Medulla oblongata (tissue), 1 donor: ENCODE data around the gene HIVEP3.

Source experiments
- DNase-seq: peaks from one replicate; pipeline ENCODE4 v3.0.0-alpha.2; 2015; ENCODE audit errors: extremely low spot score

HIVEP3 gene

DNA sequence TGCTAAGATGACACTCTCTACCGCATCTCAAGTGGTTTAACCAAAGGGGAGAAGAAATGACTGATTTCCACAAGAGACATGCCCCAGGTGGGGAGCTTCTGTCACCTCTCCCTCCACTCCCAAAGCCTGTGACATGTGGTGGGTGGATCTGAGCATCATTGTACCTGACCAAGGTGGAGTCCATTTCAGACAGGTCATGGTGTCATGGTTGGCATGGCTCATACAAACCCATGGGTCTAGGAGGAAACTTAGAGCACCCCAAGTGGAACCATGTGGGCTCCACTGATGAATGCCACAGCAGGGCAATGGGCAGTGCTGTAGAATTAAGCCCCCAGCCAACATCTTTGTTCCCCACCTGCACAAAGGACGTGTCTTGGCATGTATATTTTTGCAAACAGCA is 302.7 kb downstream of the HIVEP3 start:
- no peak for DNase-seq

DNA sequence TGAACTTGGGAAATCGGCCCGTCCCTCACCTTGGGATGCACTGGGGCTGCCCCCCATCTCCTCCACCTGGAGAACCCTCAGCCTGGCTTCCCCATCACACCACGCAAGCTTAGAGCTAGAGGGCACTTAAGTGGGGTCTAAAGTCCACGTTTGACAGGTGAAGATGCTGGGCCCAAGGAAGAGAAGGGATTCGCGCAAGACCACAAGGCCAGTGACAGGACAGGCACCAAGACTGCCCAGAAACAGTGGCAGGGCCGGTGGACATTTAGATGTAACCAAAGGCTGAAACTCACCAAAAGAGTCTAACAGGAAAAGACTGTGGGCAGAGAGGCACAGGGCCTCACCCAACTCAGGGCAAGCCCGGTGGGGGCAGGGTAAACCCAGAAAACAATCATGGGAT is 303.4 kb downstream of the HIVEP3 start:
- no peak for DNase-seq

DNA sequence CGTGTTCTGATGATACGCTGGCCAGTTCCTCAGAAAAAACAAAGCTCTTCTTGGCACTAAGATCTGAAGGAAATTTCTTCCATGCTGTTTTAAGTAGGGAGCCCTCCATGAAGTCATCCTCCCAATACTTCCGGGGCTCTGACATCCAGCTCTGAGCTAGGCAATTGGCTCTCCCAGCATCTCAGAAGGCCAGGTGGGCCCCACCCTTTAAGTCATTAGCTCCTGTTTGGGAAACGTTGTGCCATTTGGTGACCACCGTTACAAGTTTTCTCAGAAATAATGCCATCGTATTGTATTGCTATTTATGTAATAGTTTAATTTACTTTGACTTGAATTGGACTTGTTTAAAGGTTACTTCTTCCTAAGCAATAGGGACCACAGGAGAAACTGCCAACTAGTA is 303.9 kb downstream of the HIVEP3 start:
- DNase-seq, result no peak

DNA sequence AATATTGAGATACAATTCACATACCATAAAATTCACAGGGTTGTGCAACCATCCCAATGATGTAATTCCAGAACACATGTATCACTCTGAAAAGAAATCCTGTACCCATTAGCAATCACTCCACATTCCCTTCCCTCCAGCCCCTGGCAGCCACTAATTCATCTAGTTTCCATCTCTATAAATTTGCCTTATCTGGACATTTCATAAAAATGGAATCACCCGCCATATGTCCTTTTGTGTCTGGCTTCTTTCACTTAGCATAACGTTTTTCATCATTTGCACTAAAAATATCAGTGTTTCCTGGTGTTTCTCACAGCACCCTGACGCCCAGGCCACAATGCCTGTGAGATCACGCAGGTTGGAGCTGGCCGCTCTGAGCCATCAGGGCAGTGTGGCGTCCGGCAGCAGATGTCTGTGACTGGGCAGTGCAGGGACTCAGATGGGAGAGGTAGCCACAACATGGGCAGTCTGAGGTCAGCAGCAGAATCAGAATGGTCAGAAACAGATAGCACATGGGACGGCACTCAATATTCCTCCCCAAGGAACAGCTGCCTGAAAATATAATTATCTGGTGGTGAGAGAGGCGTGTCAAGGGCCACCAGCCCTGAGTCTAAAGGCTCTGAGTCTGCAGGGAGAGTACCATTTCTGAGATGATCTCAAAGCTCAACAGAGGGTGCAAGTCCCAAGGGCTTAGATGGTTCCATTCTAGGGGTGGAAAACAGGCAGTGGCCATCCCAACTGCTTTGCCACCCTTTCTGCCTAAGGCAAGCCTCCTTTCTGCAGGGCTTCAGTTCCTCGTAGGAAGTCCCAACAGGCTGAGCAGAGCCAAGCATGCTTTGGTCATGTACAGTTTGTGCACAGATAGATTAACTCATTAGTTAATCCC is 304.8 kb downstream of the HIVEP3 start:
- no peak for DNase-seq

DNA sequence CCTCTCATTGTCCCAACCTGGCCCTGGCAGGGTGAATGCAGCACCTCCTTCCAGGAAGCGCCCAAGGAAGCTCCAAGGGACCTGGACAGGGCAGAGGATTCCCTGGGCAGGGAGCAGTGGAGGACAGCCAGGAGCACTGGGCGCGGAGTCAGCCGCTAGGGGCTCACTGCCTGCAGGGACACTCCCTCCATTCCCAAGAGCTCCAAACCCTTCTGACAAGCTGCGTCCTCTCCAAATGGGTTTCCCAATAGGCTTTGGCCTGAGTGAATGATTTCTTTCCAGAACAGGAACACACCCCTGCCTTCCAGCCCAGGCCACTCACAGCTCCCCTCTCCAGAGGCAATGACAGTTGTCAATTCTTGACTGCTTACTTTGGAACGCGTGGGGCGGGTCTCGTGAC is 305.8 kb downstream of the HIVEP3 start:
- DNase-seq, result no peak

DNA sequence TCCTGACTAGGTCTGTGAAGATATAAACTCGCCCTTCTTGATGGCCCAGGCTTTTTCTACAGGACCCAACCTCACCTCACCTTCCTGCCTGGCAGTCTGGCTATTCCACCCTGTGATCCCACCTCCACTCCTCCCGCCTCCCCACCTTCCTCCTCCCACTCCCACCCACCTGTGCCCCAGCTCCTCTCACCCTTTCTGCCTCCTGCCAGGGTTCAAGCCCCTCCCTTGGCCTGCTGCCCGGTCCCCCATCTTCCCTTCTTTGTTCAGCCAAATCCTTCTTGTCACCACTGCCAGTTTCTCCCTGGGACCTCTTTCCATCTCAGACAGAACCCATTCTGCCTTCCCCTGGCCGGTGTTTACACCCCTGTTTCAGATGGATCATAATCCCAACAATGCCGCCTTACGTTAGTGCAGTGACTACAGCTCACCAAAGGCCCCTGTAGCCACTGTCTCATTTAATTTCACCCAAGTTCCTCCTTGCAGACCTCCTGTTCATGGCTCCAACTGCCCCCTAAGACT is 306.7 kb downstream of the HIVEP3 start:
- DNase-seq, result no peak

DNA sequence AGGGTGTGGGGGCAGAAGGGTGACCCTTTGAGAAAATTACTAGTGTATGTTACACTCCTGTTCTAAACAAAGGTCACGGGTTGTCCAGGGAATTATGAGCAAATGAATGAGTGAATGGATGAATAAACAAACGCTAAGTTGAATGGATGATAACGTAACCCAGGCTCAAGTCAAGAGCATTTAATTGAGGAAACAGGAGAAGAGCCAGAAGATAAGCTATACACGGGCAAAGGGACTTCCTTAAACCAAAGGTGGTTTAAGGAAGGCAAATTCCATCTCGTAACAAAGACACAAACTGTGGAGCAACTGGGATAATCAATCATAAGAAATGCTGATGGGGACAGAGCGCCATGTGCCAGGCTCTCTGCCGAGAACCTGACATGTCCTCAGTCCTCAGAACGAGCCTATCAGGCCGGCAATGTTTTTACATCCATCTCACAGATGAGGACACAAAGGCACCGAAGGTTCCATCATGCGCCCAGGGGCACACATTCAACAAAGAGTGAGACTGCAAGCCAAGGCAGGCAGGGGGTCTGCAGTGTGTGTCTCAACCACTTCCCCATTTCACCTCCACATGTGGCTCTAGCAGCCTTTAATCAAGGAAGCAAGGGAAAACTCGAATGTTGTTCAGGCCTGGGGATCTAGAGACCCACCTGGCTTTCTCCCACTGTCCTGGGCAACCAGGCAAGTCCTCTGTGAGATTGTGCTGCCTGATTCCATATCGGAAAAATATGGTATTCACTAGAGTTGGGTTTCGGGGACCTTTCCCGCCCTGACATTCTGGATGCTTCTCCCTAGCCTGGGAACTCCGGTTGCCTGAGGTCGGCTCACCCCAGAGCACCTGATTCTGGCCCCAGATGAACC is 307.4 kb downstream of the HIVEP3 start:
- no peak for DNase-seq

DNA sequence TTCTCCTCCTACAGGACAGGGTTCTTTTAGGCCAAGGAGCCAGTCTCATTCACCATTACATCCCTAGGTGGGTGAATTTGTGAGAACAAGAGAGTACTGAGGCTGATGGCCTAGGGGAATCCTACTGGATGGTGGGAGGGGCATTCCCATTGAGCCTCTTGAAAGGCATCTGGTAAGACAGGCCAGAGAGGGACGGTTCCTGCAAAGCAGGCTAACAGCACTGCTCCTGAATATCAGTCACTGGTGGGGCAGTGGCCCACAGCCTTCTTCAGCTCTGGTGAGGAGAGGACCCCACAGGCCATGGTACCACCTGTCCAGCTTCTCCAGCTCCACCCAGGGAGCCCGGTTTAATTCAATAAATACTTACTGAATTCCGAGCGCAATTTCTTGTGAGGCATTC is 308.4 kb downstream of the HIVEP3 start:
- no peak for DNase-seq

DNA sequence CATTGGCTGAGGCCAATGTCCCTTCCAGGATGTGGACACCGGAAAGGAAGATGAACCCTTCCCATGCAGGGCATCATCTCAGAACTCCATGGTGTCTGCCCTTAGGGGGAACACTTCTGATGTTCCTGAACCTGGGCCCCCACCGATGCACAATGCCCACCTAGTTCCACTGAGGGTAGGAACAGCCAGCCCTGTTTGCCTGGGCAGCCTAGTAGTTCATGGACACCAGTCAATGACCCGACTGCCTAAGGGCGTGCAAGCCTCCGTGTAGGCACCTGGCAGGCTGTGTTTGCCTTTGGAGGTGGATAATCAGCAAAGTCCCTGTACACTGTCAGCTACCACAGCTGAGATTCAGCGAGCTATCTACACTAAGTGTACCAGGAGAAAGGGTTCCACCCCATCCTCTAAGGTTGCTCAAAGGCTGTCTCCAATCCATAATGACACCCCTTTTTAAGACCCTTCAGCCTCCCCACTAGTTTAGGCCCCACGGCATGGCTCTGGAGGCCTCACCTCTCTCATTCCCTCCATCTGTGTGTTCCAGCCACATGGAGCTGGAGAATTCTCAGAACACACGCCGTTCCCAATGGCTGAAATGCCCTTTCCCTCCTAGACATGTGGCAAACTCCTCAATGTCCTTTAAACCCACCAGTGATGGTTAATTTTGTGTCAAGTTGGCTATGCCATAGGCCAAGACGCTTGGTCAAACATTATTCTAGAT is 309.4 kb downstream of the HIVEP3 start:
- no peak for DNase-seq

DNA sequence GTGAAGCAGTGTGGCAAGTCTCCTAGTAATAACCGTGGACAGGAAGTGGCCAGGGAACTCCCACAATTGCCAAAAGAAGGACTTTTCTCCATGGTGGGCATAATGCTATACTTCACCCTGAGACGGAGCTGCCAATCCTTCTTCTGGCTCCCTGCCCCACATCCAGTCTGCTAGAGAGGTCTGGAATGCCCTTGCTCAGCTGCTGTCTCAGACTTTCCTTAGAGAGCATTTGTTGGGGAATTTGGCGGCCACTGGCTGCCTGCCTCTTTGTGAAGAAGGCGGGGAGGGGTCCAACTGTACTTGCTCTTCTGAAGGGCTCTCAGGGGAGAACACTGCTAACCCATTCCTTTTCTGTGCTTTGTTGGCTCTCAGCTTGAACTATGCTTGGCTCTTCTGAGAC is 310.5 kb downstream of the HIVEP3 start:
- DNase-seq, result no peak

DNA sequence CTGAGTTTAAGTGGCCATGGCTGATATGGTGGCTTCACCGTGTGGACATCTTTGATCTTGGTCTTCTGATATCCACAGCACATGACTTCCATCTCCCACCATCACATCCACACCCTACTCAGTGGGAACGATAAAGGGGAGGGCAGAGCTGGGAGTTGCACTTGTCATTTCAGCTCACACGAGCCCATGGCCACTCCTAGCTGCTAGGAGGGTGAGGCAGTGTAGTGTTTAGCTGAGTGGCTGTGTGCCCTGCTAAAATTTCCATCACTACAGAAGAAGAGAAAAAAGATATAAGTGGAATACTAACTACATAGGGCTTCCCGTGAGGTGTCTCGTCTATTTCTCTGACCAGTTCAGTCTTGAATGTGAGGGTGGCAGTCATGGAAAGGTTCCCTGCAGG is 310.9 kb downstream of the HIVEP3 start:
- DNase-seq, result no peak

DNA sequence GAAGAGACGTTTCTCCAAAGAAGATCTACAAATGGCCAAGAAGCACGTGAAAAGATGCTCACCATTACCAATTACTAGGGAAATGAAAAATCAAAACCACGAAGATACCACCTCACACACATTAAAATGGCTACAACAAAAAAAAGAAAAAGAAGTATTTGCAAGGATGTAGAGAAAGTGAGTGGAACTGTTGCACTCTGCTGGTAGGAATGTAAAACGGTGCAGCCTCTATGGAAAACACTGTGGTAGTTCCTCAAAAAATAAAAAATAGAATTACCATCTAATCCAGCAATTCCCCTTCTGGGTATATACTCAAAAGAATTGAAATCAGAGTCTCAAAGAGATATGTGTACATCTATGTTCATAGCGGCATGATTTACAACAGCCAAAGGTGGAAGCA is 318.8 kb downstream of the HIVEP3 start:
- DNase-seq, result no peak

DNA sequence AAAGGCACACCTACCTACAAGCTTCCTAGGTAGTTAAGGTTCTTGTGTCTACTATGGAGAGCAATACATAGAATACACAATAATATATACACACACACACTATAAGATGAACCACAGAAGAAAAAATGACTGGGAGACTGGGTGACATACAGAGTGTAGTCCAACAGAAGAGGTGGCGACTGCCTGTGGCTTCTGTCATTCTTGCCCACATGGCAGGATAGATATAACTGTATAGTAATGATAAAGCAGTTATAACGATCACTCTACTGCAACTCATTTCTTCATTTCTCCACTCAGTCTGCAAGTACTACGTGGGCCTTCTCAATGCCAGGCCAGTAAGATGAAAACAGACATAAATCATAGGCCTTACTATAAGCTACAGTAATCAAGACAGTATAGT is 320.4 kb downstream of the HIVEP3 start:
- DNase-seq, result no peak

DNA sequence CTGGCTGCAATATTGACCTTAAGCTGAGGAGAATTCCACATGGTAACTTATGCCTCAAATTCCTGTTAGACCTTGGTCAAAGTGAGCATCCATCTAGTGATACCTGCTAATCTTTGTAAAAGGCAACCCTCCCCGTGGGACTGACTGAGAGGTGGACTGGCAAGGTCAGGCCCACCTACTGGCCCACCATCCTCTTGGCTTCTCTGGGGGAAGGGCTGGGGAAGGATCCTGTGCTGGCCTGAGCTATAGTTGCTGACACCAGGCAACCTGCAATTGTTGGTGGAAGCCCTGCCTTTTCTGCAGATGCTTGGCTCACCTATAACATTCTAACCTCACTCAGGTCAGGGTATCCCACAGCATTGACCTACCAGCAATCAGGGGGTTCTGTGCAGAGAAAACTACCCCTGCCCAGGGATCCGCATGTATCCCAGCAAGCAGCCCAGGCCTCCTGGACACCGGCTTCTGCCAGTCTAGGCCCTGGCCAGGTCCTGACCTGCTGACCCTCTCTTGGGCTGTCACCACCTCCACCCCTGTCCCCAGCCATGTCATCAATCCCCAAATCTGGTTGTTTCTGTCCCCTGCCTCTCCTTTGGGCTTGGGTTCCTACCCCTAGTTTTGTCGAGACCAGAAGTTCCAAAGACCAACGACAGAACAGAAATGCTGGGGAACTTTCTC is 326.1 kb downstream of the HIVEP3 start:
- DNase-seq, result no peak

DNA sequence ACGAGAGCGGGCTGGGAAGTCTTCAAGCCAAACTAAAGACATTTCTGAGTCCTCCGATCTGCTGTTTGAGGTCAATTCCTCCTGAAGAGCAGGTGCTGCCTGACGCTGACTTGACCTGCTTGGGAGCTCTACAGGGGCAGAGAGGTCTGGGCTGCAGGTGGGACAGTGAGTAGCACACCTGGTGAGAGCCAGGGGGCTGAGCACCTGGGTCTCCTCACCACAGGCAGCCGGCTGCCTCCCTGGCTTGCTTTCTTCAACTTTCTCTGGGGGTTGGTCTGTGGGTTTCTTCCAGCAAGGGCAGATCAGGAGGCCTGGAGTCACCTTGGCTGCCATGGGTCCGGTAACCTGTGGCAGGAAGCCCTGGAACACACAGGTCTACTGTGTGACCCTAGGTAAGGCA is 326.8 kb downstream of the HIVEP3 start:
- no peak for DNase-seq

DNA sequence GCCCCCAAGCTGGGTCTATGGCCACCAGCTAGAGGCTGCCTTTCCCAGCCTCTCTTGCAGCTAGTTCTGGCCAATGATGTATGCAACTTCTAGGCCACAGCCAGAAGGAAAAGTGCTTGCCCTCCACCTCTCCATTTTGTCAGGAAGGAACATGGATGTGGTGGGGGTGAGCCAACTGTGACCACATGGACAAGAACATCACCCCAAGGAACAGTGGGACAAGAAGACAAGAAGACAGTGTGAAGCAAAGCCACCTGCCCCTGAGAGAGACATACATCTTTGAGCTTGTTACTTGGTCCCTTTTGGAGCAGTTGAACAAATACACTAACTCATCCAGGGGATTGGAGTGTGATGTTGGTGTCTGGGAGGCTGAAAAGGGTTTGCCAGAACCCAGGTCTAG is 328.4 kb downstream of the HIVEP3 start:
- no peak for DNase-seq

DNA sequence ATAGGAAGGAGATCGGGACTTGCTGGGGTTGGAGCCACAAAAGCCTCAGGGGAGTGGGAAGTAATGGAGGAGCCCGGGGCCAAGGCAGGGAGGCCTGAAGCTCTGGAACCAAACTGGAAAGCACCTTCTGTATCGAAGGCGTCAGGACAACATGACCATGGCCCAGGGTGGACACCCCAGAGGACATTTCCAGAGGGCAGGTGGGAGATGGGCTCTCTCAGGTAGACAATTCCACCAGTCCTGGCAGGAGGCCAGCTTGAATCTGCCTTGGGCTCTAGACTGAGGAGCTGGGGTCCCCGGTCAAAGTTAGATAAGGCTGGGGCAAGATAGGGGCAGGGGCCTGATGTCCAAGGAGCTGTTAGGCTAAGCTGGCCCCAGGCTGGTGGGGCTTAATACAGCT is 329.3 kb downstream of the HIVEP3 start:
- DNase-seq, result no peak

DNA sequence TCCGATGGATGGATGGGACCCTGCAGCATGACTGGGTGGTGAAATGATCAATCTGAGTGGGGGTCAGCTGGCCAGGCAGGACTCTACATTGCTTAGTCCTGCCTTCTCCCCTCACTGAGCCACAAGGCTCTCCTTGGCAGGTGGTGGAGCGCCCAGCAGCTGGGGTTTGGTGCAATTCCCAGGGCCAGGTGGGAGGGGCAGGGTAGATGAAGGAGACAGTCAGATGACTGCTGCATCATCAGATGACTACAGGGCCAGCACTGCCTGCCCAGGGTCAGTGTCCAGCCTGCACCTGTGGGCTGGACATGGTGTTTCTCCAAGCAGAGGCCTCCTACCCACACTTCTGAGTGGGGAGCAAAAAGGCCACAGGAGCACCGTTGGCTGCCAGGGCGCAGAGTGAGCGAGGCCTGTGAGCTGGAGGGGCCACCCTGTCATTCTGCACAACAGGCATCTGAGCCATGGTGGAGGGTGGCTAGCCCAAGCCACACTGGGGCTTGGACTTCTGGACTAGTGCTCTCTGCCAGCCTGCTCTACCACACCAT is 330.3 kb downstream of the HIVEP3 start:
- DNase-seq, result no peak

DNA sequence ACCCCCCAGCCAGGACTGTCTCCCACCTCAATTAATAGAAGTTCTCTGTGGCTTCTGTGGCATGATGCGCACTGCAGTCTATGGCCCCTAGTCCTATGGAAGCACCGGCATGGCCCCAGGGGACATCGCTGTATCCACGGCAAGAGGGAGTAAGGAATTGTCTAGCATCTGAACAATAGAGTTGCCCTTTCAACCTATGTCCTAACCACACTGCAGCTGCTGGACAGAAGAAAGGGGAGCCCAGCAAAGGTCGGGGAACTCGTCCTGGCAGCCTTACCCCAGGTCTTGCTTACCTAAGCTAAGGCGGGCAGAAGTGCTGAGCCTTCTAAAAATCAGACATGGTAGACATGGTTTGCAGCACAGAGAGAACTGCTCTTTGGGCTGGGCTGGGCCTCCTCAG is 330.9 kb downstream of the HIVEP3 start:
- DNase-seq, result no peak

DNA sequence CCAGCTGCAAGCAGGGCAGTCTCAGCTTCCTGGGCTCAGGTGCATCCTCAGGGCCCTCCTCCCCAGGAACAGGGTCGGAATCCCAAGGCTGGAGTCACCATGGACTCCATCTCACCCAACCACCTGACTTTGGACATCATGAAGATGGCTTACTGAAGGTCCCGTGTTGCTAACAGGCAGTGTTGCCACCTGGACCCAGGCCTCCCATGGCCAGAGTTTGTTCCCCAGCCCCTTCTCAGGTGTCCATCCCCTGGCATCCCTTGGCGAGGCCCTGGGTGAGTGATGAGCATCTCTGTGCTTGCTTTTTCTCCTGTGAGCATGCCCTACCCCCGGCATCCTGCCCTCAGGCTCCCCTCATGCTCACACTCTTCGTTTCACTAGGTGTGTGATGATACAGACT is 332.5 kb downstream of the HIVEP3 start:
- no peak for DNase-seq
